ENCODE results near the gene FOXP2.

FOXP2 gene

GRCh38 chr7:114659409-114660125 is 245.0 kb downstream of the FOXP2 start:
- WGBS, 2 experiments, result 64 to 83% methylated on average over 2 to 6 of the region's 7 CpGs
- Histone ChIP-seq H3K9me3 (ENCODE audit: control insufficient read depth, low read length) (no peaks in the 10 kb centered on the region), H3K4me3 (ENCODE audit: insufficient read depth, low read depth, low read length) (no peak overlapping the region), H3K4me1 (ENCODE audit: control insufficient read depth, insufficient read depth, low read length) (no peaks in the 10 kb centered on the region), H3K27ac (ENCODE audit: insufficient read depth, low read depth, low read length, poor library complexity, severe bottlenecking) (no peak overlapping the region), H3K36me3 (ENCODE audit: control insufficient read depth, insufficient read depth, low read length) (no peaks in the 10 kb centered on the region), H3K27me3 (ENCODE audit: control insufficient read depth, insufficient read depth, low read length, poor library complexity, severe bottlenecking) (no peaks in the 10 kb centered on the region)

GRCh38 chr7:114660126-114660486 is 245.5 kb downstream of the FOXP2 start:
- no peaks in the 10 kb centered on the region for H3K9me3 ChIP-seq (ENCODE audit: control insufficient read depth, low read length)
- WGBS, 2 experiments, result 38 to 40% methylated on average over 1 of the region's 1 CpG
- H3K27ac ChIP-seq (ENCODE audit: insufficient read depth, low read depth, low read length, poor library complexity, severe bottlenecking), result no peak overlapping the region
- no peaks in the 10 kb centered on the region for H3K4me1 ChIP-seq (ENCODE audit: control insufficient read depth, insufficient read depth, low read length)
- no peaks in the 10 kb centered on the region for H3K27me3 ChIP-seq (ENCODE audit: control insufficient read depth, insufficient read depth, low read length, poor library complexity, severe bottlenecking)
- no peak overlapping the region for H3K4me3 ChIP-seq (ENCODE audit: insufficient read depth, low read depth, low read length)
- no peaks in the 10 kb centered on the region for H3K36me3 ChIP-seq (ENCODE audit: control insufficient read depth, insufficient read depth, low read length)

- H3K27me3 ChIP-seq (ENCODE audit: control insufficient read depth, insufficient read depth, low read length, poor library complexity, severe bottlenecking), result no peaks in the 10 kb centered on the region
- no peaks in the 10 kb centered on the region for H3K36me3 ChIP-seq (ENCODE audit: control insufficient read depth, insufficient read depth, low read length)
- no peak overlapping the region for H3K4me3 ChIP-seq (ENCODE audit: insufficient read depth, low read depth, low read length)
- H3K27ac ChIP-seq (ENCODE audit: insufficient read depth, low read depth, low read length, poor library complexity, severe bottlenecking), result no peak overlapping the region
- WGBS, 2 experiments, result 90 to 94% methylated on average over 2 of the region's 2 CpGs
- H3K9me3 ChIP-seq (ENCODE audit: control insufficient read depth, low read length), result no peaks in the 10 kb centered on the region
- no peaks in the 10 kb centered on the region for H3K4me1 ChIP-seq (ENCODE audit: control insufficient read depth, insufficient read depth, low read length)
Measured at GRCh38 chr7:114660753-114661152, 246.1 kb downstream of the FOXP2 start.

- no peaks in the 10 kb centered on the region for H3K9me3 ChIP-seq (ENCODE audit: control insufficient read depth, low read length)
- 85 to 89% methylated on average over 4 to 6 of the region's 6 CpGs for WGBS, 2 experiments
- no peak overlapping the region for H3K4me3 ChIP-seq (ENCODE audit: insufficient read depth, low read depth, low read length)
- H3K36me3 ChIP-seq (ENCODE audit: control insufficient read depth, insufficient read depth, low read length), result no peaks in the 10 kb centered on the region
- no peak overlapping the region for H3K27ac ChIP-seq (ENCODE audit: insufficient read depth, low read depth, low read length, poor library complexity, severe bottlenecking)
- H3K4me1 ChIP-seq (ENCODE audit: control insufficient read depth, insufficient read depth, low read length), result no peaks in the 10 kb centered on the region
- H3K27me3 ChIP-seq (ENCODE audit: control insufficient read depth, insufficient read depth, low read length, poor library complexity, severe bottlenecking), result no peaks in the 10 kb centered on the region
Measured at GRCh38 chr7:114662002-114662677, 247.5 kb downstream of the FOXP2 start.

GRCh38 chr7:114663502-114663901 is 248.9 kb downstream of the FOXP2 start:
- Histone ChIP-seq H3K4me1 (ENCODE audit: control insufficient read depth, insufficient read depth, low read length) (no peaks in the 10 kb centered on the region), H3K27me3 (ENCODE audit: control insufficient read depth, insufficient read depth, low read length, poor library complexity, severe bottlenecking) (no peaks in the 10 kb centered on the region), H3K9me3 (ENCODE audit: control insufficient read depth, low read length) (no peaks in the 10 kb centered on the region), H3K36me3 (ENCODE audit: control insufficient read depth, insufficient read depth, low read length) (no peaks in the 10 kb centered on the region), H3K27ac (ENCODE audit: insufficient read depth, low read depth, low read length, poor library complexity, severe bottlenecking) (no peak overlapping the region), H3K4me3 (ENCODE audit: insufficient read depth, low read depth, low read length) (no peak overlapping the region)
- WGBS, 2 experiments, result 75 to 76% methylated on average over 1 of the region's 1 CpG

- Histone ChIP-seq H3K4me1 (ENCODE audit: control insufficient read depth, insufficient read depth, low read length) (no peaks in the 10 kb centered on the region), H3K9me3 (ENCODE audit: control insufficient read depth, low read length) (no peaks in the 10 kb centered on the region), H3K27me3 (ENCODE audit: control insufficient read depth, insufficient read depth, low read length, poor library complexity, severe bottlenecking) (no peaks in the 10 kb centered on the region), H3K36me3 (ENCODE audit: control insufficient read depth, insufficient read depth, low read length) (no peaks in the 10 kb centered on the region), H3K4me3 (ENCODE audit: insufficient read depth, low read depth, low read length) (no peak overlapping the region), H3K27ac (ENCODE audit: insufficient read depth, low read depth, low read length, poor library complexity, severe bottlenecking) (no peak overlapping the region)
Measured at GRCh38 chr7:114670676-114671075, 256.1 kb downstream of the FOXP2 start.

GRCh38 chr7:114671563-114672123 is 257.0 kb downstream of the FOXP2 start:
- Histone ChIP-seq H3K4me3 (ENCODE audit: insufficient read depth, low read depth, low read length) (no peak overlapping the region), H3K9me3 (ENCODE audit: control insufficient read depth, low read length) (no peaks in the 10 kb centered on the region), H3K27ac (ENCODE audit: insufficient read depth, low read depth, low read length, poor library complexity, severe bottlenecking) (no peak overlapping the region), H3K36me3 (ENCODE audit: control insufficient read depth, insufficient read depth, low read length) (no peaks in the 10 kb centered on the region), H3K27me3 (ENCODE audit: control insufficient read depth, insufficient read depth, low read length, poor library complexity, severe bottlenecking) (no peaks in the 10 kb centered on the region), H3K4me1 (ENCODE audit: control insufficient read depth, insufficient read depth, low read length) (no peaks in the 10 kb centered on the region)
- WGBS, 2 experiments, result 80% methylated on average over 2 of the region's 2 CpGs; no CpG with 5 or more reads in 1 of the 2 experiments

GRCh38 chr7:114678116-114678515 is 263.5 kb downstream of the FOXP2 start:
- no peak overlapping the region for H3K27ac ChIP-seq (ENCODE audit: insufficient read depth, low read depth, low read length, poor library complexity, severe bottlenecking)
- H3K9me3 ChIP-seq (ENCODE audit: control insufficient read depth, low read length), result no peaks in the 10 kb centered on the region
- no peaks in the 10 kb centered on the region for H3K36me3 ChIP-seq (ENCODE audit: control insufficient read depth, insufficient read depth, low read length)
- 89 to 92% methylated on average over 1 to 2 of the region's 2 CpGs for WGBS, 2 experiments
- H3K4me1 ChIP-seq (ENCODE audit: control insufficient read depth, insufficient read depth, low read length), result no peaks in the 10 kb centered on the region
- no peak overlapping the region for H3K4me3 ChIP-seq (ENCODE audit: insufficient read depth, low read depth, low read length)
- H3K27me3 ChIP-seq (ENCODE audit: control insufficient read depth, insufficient read depth, low read length, poor library complexity, severe bottlenecking), result no peaks in the 10 kb centered on the region

GRCh38 chr7:114687238-114687637 is 272.6 kb downstream of the FOXP2 start:
- WGBS, 2 experiments, result 83 to 95% methylated on average over 1 to 3 of the region's 4 CpGs
- Histone ChIP-seq H3K36me3 (ENCODE audit: control insufficient read depth, insufficient read depth, low read length) (no peaks in the 10 kb centered on the region), H3K4me1 (ENCODE audit: control insufficient read depth, insufficient read depth, low read length) (no peaks in the 10 kb centered on the region), H3K27me3 (ENCODE audit: control insufficient read depth, insufficient read depth, low read length, poor library complexity, severe bottlenecking) (no peaks in the 10 kb centered on the region), H3K4me3 (ENCODE audit: insufficient read depth, low read depth, low read length) (no peak overlapping the region), H3K27ac (ENCODE audit: insufficient read depth, low read depth, low read length, poor library complexity, severe bottlenecking) (no peak overlapping the region), H3K9me3 (ENCODE audit: control insufficient read depth, low read length) (no peaks in the 10 kb centered on the region)

GRCh38 chr7:114688443-114689055 is 273.9 kb downstream of the FOXP2 start:
- Histone ChIP-seq H3K36me3 (ENCODE audit: control insufficient read depth, insufficient read depth, low read length) (no peaks in the 10 kb centered on the region), H3K27me3 (ENCODE audit: control insufficient read depth, insufficient read depth, low read length, poor library complexity, severe bottlenecking) (no peaks in the 10 kb centered on the region), H3K9me3 (ENCODE audit: control insufficient read depth, low read length) (no peaks in the 10 kb centered on the region), H3K27ac (ENCODE audit: insufficient read depth, low read depth, low read length, poor library complexity, severe bottlenecking) (no peak overlapping the region), H3K4me1 (ENCODE audit: control insufficient read depth, insufficient read depth, low read length) (no peaks in the 10 kb centered on the region), H3K4me3 (ENCODE audit: insufficient read depth, low read depth, low read length) (no peak overlapping the region)
- WGBS, 2 experiments, result 31 to 35% methylated on average over 2 of the region's 2 CpGs

Measured in ectodermal cell (in vitro differentiated cells).